Measurements from ENCODE around the gene STXBP6.

GRCh38 chr14:25041484-25041883 lies 8.5 kb downstream of the STXBP6 start:
- no peak for TF ChIP-seq CTCF (IDR thresholded peaks at IDR 0.05)
- TF ChIP-seq, protein P1, sequence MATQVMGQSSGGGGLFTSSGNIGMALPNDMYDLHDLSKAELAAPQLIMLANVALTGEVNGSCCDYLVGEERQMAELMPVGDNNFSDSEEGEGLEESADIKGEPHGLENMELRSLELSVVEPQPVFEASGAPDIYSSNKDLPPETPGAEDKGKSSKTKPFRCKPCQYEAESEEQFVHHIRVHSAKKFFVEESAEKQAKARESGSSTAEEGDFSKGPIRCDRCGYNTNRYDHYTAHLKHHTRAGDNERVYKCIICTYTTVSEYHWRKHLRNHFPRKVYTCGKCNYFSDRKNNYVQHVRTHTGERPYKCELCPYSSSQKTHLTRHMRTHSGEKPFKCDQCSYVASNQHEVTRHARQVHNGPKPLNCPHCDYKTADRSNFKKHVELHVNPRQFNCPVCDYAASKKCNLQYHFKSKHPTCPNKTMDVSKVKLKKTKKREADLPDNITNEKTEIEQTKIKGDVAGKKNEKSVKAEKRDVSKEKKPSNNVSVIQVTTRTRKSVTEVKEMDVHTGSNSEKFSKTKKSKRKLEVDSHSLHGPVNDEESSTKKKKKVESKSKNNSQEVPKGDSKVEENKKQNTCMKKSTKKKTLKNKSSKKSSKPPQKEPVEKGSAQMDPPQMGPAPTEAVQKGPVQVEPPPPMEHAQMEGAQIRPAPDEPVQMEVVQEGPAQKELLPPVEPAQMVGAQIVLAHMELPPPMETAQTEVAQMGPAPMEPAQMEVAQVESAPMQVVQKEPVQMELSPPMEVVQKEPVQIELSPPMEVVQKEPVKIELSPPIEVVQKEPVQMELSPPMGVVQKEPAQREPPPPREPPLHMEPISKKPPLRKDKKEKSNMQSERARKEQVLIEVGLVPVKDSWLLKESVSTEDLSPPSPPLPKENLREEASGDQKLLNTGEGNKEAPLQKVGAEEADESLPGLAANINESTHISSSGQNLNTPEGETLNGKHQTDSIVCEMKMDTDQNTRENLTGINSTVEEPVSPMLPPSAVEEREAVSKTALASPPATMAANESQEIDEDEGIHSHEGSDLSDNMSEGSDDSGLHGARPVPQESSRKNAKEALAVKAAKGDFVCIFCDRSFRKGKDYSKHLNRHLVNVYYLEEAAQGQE (IDR thresholded peaks at IDR 0.05; ENCODE audit: insufficient read depth in 1 of 2, low read depth in 2 of 2, low read length in 1 of 2) = no peak
- TF ChIP-seq TCF7L2 (IDR thresholded peaks at IDR 0.05; ENCODE audit: low read depth, low read length) = no peak
